ENCODE results near the gene NALF2.

DNA sequence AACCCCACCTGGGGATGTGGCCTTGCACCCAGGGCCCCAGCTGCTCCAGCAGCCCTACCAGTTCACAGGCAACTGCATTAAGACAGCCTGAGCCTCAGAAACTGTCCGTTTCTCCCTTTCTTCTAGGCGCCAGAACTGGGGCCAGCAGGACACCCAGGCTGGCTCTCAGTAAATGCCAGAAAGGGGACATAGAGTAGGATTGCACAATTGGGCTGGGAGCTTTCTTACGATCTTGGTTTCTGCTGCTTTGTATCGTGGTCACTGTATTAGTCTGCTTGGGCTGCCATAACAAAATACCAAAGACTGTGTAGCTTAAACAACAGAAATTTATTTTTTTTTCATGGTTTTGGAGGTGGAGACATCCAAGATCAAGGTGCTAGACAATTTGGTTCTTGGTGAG is 48.4 kb downstream of the NALF2 start:
- no peak for TF ChIP-seq SUZ12 (IDR thresholded peaks at IDR 0.05; ENCODE audit: extremely low read depth, insufficient read depth, insufficient read length)
- no peak for TF ChIP-seq ZNF274 (IDR thresholded peaks at IDR 0.05; ENCODE audit: low read depth, low read length)
